AG09309 (cell line): ENCODE measurements around the gene NRXN3.

Experiments used
- DNase-seq: peaks from one replicate; pipeline ENCODE4 v3.0.0-alpha.2; 2010; ENCODE audit warnings: low read depth
- H3K4me3 ChIP-seq: 2 replicates; pipeline ENCODE4 v1.5.1; 2011; ENCODE audit warnings: mild to moderate bottlenecking, low read depth, low read length, moderate library complexity; ENCODE audit not compliant: control insufficient read depth
- CTCF ChIP-seq: IDR thresholded peaks from 2 replicates; pipeline ENCODE4 v1.5.1; 2011; ENCODE audit warnings: mild to moderate bottlenecking, low read depth, low read length, inconsistent platforms; ENCODE audit not compliant: insufficient read depth, control insufficient read depth; ENCODE audit errors: missing control alignments

The NRXN3 gene

GRCh38 chr14:78983126-78983525 lies 813.0 kb downstream of the NRXN3 start:
- no peak for DNase-seq
- H3K4me3 ChIP-seq: no peak overlapping the region
- TF ChIP-seq CTCF: no peak

GRCh38 chr14:78985668-78986381 lies 815.7 kb downstream of the NRXN3 start:
- TF ChIP-seq CTCF: no peak
- no peak for DNase-seq
- H3K4me3 ChIP-seq: no peak overlapping the region

- no peak for DNase-seq
- H3K4me3 ChIP-seq: no peak overlapping the region
- TF ChIP-seq CTCF: no peak
Observed at GRCh38 chr14:78986989-78987388, 816.8 kb downstream of the NRXN3 start.

- H3K4me3 ChIP-seq: no peak overlapping the region
- no peak for DNase-seq
- no peak for TF ChIP-seq CTCF
Observed at GRCh38 chr14:78989221-78989620, 819.0 kb downstream of the NRXN3 start.

GRCh38 chr14:78992867-78993266 lies 822.7 kb downstream of the NRXN3 start:
- no peak overlapping the region for H3K4me3 ChIP-seq
- no peak for TF ChIP-seq CTCF
- no peak for DNase-seq

GRCh38 chr14:78997811-78998210 lies 827.6 kb downstream of the NRXN3 start:
- H3K4me3 ChIP-seq: no peak overlapping the region
- DNase-seq: no peak
- TF ChIP-seq CTCF: no peak
